ENCODE measurements around the gene FOSL2.

Gene FOSL2

DNA sequence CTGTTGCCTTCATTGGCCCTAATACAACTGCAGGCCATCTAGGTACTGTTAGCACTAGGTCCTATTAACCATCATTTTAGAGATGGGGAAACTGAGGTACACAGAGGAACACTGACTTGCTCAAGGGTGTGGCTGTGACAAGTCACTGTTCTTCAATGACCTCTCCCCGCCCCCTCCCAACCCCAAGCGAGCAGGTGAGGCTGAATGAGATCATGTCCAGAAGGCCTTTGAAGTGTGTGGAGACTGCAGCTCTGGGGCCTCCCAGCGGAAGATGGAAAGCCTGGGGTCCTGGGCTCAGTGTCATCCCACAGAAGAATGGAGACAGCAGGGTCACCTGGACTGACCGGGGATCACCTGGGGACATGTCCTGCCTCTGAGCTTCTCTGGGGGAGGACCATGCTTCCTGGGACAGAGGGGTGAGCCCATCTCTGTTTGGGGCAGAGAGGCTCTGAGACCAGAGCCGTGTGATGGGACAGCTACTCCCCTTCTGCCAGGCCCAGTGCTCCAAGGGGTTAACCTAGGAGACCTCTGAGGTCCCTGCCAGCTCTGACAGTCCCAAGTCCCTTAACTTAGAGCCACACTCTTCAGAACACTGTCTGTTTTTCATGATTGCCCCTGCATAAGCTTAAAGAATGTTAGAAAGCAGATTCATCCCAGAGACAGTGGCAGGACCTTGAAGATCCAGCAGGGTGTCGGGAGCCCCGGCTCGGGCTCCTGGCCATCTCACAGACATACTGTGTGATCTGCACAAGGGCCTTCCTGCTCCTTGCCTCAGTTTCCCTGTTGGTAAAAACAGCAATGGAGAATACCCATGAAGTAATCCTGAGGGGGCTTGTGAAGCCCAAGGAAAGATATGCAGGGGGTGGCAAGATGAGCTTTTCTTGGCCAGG, 16.7 kb upstream of the FOSL2 start:
- DNase-seq: no peak

DNA sequence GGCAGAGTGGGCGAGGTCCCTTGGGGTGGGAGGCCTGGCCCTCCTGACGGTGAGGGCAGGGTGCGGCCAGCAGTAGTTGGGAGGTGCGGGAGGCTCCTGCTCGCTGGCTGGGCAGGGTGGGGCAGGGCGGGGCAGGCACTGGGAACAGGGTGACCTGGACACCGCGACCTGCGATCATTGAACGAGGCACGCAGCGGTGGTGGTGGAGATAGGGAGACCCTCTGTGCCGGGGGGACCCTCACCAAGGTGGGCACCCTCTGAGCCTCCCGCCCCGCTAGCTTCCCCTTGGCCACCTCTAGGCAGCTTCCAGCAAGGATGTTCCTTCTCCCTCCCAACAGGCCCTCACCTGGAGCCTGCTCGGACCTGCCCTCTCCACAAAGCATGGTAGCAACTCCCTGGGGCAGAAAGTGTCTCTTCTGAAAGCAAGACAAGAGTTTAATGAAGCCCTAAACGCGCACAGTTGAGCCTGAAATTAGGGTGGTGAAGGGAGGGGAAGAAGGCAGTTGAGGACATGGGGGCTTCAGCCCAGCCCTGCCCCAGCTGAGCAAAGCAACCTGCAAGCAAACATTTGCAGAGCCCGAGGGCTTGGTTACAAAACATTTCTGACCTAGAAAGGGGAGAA, 15.4 kb upstream of the FOSL2 start:
- DNase-seq: no peak

DNA sequence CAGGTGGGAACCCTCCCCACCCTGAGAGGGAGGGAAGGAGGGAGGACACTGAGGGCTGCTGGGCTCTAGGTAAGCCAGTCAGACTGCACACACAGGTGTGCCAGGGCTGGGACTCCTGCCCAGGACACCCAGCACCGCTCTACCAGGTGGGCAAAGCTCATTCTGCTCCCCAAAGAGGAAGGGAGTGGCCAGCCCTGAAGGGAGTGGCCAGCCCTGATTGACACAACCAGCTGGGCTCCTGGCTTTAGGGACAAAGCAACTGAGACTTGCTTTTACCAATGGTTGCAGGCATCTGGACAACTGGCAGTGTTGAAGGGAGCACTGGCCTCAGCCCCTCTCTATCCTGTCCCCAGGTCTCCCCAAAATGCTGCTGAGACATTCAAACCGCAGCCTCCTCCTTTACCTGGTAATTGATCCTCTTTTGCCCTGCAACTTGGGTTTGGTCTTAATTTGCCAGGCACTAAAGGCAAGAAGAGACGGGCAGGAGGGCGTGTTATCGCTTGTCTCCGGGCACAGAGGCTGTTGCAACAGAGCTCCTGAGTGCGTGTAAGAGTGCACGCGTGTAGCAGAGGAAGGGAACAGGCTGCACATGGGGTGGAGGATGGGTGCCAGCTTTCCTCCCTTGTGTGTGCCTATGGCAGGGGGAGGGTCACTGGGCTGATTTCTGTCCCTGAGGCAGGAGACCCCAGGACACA, 14.5 kb upstream of the FOSL2 start:
- DNase-seq: no peak

DNA sequence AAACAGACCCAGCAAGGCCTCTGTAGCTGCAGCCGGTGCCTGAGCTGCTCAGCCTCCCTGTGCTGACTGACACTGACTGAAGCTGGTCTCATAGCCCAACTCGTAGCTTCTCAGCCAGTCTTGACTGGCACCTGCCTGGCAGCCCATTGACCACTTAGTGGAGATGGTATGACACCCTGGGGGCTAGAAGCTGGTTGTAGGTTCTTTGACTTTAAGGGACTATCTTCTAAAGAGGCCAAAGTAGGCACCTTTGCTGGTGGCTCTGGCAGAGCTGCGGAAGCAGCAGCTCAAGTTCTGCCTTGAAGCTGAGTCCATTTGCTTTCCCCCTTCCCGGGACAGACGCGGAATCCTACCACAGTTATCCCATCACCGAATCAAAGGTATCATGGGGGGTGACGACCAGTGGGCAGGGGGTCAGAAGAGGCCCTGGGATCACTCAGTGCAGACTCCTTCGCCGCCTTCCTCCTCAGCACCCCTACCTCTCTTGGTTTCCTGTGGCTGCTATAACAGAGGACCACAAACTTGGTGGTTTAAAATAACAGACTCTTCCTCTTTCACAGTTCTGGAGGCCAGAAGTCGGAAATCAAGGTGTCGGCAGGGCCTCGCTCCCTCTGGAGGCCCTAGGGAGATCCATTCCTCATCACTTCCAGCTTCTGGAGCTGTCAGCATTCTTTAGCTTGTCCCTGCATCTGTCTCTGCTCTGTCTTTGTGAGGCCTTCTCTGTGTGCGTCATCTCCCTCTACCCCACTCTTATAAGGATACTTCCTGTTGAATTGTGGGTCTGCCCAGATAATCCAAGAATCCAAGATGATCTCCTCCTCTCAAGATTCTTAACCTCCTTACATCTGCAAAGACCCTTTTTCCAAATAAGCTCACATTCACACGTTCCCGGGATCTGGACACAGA, 13.7 kb upstream of the FOSL2 start:
- DNase-seq: no peak

DNA sequence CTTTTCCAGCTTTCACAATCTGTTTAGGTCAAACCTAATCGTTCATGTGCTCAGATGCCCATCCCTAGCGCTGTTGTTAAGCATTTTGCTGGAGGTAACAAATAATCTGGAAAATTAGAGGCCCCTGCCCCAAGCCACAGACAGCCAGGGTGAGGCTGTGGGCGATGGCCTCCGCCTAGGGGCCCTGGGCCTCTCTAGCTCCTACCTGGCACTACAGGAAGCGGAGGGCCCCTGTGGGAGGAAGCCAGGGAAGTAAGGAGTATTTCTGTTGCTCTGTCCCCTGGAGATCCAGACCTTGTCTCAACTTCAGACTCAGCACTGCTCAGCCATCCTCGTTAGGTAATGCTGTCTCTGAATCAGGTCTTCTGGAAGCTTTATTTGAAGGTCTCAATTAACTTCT, 12.4 kb upstream of the FOSL2 start:
- DNase-seq: no peak

DNA sequence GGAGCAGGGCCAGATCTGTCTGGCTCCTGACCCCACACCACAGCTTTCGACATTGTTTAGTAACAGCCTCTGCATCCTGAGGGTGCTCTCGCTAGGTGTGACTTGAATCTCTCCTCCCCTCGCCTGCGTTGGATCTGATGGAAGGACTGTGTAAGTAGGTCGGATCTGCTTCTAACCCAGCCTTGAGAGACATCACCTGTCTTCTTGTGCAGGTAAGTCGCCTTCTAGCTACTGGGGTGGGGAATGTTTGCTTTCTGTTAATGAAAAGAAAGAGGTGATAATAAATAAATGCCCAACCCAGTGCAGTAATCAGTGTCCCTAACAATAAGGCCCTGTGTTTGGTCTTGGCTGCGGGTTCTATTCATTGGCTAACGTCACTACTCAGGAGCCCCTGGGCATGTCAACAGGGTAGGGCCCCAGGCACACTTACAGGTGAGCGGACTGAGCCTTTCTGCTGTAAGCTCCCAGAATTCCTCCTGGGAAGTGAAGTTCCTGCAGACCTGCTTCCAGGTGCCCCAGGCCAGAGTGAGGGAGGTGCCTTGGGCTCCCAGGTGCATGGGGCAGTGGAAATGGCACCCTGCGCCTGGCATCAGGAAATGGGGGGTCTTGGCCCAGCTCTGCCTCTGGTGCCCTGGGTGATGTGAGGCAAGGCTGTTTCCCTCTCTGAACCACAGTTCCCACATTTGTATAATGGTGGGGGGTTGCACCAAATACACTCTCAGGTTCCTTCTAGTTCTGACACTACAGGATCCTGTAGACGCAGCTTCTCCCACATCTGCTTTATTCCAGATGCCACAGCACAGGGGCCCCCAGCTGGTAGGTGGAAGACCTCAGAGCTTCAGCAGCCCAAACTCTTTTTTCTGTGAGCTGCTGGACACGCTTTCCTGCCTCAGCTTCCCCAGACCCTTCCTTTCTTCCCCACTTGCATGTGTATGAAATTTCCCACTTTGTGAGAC, 11.2 kb upstream of the FOSL2 start:
- DNase-seq: no peak

DNA sequence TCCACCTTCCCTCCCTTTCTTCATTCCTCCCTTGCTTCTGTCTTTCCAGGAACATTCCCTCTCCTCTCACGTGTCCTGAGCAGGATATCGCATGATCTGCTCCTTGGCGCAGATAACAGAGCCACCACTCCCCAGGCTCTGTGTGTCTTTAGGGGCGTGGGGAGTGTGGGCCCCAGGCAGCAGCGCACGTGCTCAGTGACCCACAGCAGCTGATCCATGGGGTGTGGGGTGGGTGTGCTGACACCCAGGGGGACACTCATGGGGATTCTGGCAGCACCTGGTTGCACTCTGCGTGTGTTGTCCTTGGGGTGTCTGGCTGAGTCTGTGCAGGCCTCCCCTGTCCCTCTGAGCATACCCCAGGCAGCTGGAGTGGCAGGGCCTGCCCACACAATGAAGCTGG, 9.9 kb upstream of the FOSL2 start:
- DNase-seq: no peak

DNA sequence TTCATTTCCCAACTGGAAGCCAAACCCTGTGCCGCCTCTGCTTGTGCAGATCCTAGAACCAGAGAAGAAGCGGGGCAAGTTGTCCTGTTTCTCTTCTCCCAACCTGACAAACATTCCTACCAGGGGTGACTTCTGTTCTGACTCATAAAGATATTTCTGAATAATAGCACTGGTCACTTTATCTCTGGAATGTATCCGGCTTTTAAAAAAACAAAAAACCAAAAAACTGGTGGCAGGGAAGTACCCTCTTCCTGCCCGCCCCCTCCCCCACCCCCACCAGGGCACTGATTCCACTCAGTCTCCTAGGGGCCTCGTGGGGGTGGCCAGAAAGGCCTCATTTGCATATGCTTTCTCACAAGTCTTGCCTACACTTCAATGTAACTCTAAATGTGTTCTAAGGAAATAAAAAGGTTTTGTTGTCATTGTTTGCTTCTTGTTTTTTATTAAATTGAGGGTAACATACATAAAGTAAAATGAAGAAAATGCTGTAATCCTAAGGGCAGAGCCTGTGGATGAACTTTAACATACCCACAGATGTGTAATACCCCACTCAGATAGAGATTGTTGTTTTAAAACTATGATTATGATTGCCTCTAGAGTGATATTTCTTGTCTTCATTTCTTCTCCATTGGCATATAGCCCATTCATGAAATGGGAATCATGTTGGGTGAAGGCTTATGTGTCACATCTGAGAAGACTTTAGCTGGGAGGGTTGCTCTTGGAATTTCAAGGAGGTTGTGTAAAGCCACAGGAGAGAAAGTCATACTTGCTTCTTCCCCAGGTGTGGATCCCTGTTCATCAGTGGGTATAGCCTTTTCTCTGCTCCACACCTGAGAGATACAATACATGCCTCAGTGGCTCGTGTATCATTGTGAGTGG, 5.3 kb upstream of the FOSL2 start:
- no peak for DNase-seq

DNA sequence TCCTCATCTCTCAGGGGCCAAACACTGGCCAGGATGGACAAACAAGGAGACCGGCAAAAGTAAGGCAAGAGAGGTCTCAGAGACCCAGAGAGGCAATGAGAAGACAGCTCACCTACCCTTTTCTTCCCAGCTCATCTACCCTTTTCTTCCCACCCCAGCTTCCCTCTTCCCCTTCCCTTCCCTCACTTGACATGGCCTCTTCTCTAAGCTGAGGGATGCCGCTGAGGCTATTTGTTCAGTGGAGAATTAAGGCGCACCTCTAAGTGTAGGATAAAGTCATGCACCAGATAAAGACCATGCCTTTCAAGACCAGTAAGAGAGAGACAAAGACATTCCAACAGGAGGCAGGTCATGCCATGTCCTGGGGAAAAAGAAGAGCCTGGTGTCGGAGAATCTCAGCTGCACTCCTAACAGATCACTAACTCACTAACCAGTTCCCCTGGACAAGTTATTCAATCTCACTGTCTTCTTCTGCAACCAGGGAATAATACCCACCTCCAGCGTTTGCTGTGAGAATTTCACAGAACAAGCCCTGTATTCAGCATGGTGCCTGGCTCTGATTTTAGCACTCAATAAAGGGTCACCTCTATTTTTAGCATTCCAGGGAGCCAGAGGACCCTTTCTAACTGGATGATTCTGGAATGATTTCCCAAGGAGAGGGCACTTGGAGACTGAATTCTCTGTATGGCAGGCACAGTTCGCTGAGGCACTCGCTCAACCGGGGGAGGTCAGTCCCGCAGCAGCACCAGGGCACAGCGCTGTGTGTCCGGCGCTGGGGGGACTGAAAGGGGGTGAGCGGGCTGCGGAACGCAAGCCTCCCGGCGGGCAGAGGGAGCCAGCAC, 3.0 kb upstream of the FOSL2 start:
- no peak for DNase-seq

DNA sequence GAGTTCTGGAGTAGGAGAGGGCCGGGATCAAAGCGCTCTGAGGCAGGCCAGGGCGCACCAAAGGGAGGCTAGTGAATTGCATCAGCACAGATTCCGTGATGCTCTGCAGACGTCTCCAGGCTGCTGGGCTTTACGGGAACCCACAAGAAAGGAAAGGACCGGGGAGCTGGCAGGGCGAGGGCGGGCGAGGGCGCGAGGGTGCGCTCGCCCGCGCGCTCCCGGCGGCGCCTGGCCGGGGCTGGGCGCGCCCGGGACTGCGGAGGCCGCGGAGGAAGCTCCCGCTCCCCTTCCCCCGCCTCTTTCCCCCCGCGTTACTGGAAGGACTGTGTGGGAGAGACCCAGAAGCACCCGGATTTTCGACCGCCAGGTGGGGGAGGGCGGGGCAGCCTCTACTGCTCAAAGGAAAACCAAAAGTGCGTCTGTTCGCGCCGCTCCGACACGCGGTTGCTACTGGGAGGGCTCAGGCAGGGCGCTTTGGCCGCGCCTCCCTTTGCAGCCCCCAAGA, 2.4 kb upstream of the FOSL2 start:
- peak; percentile 75 for DNase-seq

DNA sequence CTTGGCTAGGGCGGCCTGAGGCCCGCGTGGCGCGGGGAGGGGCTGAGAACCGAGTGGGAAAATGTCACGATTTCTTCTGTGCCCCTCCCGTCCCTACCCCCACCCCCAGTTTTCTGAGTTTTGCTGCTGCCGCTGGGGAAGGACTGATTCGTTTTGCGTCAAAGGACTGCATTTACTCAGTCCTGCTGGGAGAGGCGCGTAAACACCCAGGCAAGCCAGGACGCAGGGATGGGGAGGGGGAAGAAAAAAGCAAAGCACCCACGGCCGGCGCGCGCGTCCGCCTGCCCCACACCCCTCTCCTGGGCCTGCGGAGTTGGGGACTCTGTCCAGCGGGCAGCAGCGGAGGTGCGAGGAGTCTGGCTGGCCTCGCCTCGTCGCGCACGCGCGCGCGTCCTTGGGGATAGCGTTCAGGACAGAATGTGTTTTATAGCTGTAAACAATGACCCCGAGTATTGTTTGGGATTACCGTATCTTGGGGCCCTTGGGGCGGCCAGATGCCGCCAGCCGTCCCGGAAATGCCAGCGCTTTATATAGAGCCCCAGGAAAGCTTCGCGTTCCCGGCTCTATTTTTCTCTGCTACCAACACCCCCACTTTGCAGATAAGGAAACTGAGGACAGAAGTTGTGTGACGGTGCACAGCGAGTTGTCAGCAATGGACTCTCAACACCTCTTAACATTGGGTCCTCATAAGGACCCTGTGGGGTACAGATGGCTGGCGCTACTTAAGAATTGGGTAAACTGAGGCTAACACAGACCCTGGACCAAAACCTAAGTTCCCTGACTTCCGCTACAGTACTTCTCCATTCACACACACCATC, 1.7 kb upstream of the FOSL2 start:
- no peak for DNase-seq

DNA sequence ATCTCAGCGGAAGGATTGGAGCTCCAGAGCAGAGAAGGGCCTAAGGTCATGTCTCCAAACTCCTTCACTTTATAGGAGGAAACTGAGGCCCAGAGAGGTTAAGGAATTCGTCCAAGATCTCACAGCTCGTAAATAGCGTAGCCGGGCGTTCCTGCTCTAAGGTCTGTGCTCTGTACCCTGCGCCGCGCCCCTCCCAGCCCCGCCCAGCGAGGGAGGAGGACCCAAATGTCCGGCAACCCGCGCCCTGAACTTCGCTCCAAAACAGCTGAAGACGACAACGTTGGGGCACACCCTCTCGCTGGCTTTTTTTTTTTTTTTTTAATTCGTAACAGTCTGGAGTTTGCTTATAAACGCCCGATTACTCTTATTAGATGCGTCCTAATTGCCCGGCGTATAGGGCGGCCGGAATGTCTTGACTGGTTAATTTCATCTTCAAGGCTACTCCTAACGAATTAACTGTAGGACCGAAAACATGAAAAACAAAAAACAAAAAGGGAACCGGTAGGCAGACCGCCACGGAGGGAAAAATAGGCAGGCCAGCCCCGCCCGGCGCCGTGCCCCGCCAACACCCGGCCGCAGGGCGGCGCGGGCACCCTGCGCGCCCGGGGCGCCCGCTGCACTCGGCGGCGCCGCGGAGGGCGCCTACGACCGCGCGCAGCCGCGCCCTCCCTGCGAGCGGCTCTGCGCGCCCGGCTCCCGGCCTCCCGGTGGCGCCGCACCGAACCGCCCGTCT, 928 bp upstream of the FOSL2 start:
- DNase-seq: peak; percentile 43

DNA sequence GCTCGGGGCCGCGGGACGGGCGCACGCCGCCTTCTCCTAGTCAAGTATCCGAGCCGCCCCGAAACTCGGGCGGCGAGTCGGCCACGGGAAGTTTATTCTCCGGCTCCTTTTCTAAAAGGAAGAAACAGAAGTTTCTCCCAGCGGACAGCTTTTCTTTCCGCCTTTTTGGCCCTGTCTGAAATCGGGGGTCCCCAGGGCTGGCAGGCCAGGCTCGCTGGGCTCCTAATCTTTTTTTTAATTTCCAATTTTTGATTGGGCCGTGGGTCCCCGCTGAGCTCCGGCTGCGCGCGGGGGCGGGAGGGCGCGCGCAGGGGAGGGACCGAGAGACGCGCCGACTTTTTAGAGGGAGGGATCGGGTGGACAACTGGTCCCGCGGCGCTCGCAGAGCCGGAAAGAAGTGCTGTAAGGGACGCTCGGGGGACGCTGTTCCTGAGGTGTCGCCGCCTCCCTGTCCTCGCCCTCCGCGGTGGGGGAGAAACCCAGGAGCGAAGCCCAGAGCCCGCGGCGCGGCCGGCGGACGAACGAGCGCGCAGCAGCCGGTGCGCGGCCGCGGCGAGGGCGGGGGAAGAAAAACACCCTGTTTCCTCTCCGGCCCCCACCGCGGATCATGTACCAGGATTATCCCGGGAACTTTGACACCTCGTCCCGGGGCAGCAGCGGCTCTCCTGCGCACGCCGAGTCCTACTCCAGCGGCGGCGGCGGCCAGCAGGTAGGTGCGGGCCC, 617 bp downstream of the FOSL2 start:
- DNase-seq: no peak

DNA sequence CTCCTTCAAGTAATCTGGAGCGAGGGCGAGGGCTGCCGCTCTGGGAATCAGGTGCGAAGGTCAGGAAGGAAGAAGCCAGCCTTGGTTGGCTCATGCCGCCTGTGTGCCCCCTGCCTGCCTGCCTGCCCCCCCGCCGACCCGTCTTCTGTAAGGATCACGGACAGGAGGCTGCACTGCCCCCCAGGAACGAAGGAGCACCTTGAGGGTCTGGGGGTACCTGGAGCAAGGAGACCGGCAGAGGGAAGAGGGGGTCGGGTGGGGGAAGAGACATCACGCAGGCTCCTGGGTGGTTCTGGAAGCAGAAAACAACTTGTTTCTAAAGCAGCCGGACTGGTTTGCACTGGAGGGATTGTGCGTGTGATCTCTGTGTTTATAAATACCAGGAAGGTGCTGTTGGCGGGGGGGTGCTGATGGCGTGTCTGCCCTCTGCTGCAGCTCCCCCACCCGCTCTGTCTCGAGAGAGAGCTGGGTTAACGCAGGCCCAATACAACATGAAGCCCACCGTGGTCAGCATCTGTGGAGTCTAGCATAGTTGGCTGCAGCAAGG, 1.7 kb downstream of the FOSL2 start:
- DNase-seq: no peak

DNA sequence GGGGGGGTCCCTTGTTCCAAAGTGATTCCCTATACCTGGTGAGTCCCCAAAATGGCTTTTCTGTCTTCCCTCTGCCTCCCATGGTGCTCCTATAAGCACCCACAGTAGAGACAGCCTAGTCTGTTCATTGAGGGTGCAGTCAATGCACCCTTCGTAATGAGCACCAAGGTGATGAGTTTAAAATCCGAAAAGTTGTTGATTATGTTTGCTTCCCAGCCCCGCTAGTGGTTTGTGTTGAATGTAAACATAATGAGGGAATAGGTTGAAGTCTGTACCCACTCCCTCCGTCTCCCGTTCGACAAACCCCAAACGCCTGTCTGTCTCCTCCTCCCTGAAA, 2.3 kb downstream of the FOSL2 start:
- DNase-seq: no peak

DNA sequence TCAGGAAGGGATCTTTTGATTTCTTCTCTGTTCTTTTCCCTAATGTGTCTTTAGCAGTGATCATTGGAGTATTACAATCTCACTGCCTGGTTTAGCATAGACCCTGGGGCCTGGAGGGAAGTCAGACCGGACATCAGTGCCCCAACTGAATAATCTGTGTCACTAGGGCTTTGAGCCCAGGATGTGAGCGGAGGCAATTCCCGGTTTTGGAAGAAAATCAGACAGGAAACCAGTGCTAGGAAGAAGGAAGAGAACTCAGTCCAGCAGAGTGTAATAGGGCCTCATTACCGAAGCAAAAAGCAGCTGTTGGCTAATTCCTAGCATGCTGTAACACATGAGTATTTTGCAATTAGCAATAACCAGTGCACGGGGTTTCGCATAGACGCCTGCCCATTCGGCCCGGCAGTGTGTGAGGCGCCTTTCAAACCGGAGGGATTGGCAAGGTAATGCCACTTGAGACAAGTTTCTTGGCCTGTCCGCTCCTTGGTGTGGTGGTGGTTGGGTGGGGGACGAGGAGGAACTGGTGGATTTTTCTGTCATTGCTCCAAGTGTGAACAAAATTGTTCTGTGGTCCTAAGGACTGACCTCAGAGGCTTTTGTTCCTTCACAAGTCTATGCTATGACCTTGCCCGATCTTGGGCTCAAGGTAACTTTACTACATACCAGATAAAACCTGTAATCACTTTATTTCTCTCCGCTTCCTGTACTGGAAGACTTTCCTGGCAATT, 2.8 kb downstream of the FOSL2 start:
- no peak for DNase-seq
